ENCODE results near the gene COBL. TPM values are rescaled to one million over a fixed set of nuclear protein-coding genes. Genes with fewer than 3 reads are reported as not detected.

Gene COBL
- total and polyA plus RNA-seq, 2 donors (not counting 3 experiments of a cell fraction or from before 2014, with no cell fraction given) = 0.11 TPM; not detected in 1

DNA sequence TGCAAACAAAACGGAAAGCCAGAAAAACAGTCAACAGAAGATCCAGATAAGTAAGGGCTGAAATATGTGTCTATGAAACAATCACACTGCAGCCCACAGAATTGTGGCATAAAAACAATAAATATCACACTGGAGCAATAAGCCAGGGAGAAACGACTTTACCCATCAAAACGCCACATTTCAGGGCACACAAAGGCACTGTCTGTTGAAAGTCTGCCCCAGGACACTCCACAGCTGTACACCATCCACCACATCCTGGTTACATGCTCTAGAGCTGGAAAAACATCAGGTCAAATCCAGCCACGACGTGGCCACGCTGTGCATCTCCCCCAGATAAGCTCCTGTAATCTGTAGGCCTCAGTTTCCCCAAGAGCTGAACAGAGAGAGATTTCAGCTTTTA is 88.7 kb downstream of the COBL start:
- no peaks in the 10 kb centered on the region for H3K4me1 ChIP-seq (ENCODE audit: control insufficient read depth, extremely low read depth, insufficient read depth, low read length)
- no peaks in the 10 kb centered on the region for H4K20me1 ChIP-seq (replicated peaks; ENCODE audit: control insufficient read depth, extremely low read depth, insufficient read depth, low read length)
- H3K4me3 ChIP-seq (replicated peaks in 1 of 3; ENCODE audit: insufficient read depth in 1 of 3, low read depth in 1 of 3, low read length in 3 of 3) = no peak overlapping the region
- TF ChIP-seq MYC (IDR thresholded peaks at IDR 0.05; ENCODE audit: low read depth, low read length) (no peak), JUN (IDR thresholded peaks at IDR 0.05; ENCODE audit: borderline replicate concordance, insufficient read depth, insufficient read length, low read depth) (no peak), GATA2 (IDR thresholded peaks at IDR 0.05; ENCODE audit: insufficient read depth, insufficient read length, low read depth, low read length) (no peak), EZH2 (IDR thresholded peaks at IDR 0.05; ENCODE audit: borderline replicate concordance, low read depth, low read length, severe bottlenecking) (no peak), POLR2A (IDR thresholded peaks at IDR 0.05; ENCODE audit: low read depth, low read length) (no peak), POLR2AphosphoS5 (IDR thresholded peaks at IDR 0.05; ENCODE audit: insufficient read depth, low read depth, low read length) (no peak), FOS (IDR thresholded peaks at IDR 0.05; ENCODE audit: borderline replicate concordance, insufficient read depth, low read length) (no peak)
- TF ChIP-seq, protein P1, sequence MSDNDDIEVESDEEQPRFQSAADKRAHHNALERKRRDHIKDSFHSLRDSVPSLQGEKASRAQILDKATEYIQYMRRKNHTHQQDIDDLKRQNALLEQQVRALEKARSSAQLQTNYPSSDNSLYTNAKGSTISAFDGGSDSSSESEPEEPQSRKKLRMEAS (IDR thresholded peaks at IDR 0.05; ENCODE audit: insufficient read depth, insufficient read length) = no peak
- TF ChIP-seq, protein P2, sequence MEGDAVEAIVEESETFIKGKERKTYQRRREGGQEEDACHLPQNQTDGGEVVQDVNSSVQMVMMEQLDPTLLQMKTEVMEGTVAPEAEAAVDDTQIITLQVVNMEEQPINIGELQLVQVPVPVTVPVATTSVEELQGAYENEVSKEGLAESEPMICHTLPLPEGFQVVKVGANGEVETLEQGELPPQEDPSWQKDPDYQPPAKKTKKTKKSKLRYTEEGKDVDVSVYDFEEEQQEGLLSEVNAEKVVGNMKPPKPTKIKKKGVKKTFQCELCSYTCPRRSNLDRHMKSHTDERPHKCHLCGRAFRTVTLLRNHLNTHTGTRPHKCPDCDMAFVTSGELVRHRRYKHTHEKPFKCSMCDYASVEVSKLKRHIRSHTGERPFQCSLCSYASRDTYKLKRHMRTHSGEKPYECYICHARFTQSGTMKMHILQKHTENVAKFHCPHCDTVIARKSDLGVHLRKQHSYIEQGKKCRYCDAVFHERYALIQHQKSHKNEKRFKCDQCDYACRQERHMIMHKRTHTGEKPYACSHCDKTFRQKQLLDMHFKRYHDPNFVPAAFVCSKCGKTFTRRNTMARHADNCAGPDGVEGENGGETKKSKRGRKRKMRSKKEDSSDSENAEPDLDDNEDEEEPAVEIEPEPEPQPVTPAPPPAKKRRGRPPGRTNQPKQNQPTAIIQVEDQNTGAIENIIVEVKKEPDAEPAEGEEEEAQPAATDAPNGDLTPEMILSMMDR (IDR thresholded peaks at IDR 0.05; ENCODE audit: extremely low read depth in 1 of 2, insufficient read depth in 1 of 2, low read depth in 1 of 2, low read length in 2 of 2) = no peak
- FAIRE-seq (no peak), DNase-seq (ENCODE audit: low read depth, low spot score) (no peak)
- H3K9me1 ChIP-seq (replicated peaks; ENCODE audit: control insufficient read depth, extremely low read depth, insufficient read depth, low read length) = no peaks in the 10 kb centered on the region
- H3K36me3 ChIP-seq (ENCODE audit: control insufficient read depth in 2 of 2, extremely low read depth in 1 of 2, insufficient read depth in 2 of 2, low read length in 2 of 2) = no peaks in the 10 kb centered on the region
- dilution Hi-C loops (cut with MboI; ENCODE audit: extremely low pct_ligation_motif_present, low sequenced_read_pairs) = no loop called here
- H3K27me3 ChIP-seq (ENCODE audit: control insufficient read depth in 2 of 2, insufficient read depth in 2 of 2, low read length in 2 of 2) = no peaks in the 10 kb centered on the region
- no peaks in the 10 kb centered on the region for H3K9me3 ChIP-seq (replicated peaks; ENCODE audit: control insufficient read depth, insufficient read depth, low read length)
- CTCF ChIA-PET = no interaction called here
- no peak overlapping the region for H3K4me2 ChIP-seq (ENCODE audit: insufficient read depth, low read length)
- H3K9ac ChIP-seq (replicated peaks; ENCODE audit: extremely low read depth, insufficient read depth, low read length) = no peak overlapping the region
- intact Hi-C loops (cut with micrococcal nuclease) = no loop called here
- BruUV-seq (replicated peaks) = no TSS peak
- H2AFZ ChIP-seq (ENCODE audit: low read depth, low read length) = no peak overlapping the region
- no peaks in the 10 kb centered on the region for H3K79me2 ChIP-seq (ENCODE audit: control insufficient read depth, insufficient read depth, low read length)
- no peak overlapping the region for H3K27ac ChIP-seq (ENCODE audit: insufficient read depth, low read depth, low read length)
- POLR2A ChIA-PET = no interaction called here
